HL-60/S4 treated with retinoic acid at 250 ng/mL for 4 days and 3 days (cell line): Measurements from ENCODE around the gene MPZ.
"Not testable (repeated sequence)": the region's sequence is repeated elsewhere in the genome, so short reads cannot be mapped to it uniquely, and the experiment has no call there.

ENCODE experiments used
- in situ Hi-C: fragments of 300-500 bp; cut with MboI; formaldehyde crosslinking; loops from 2 replicates; pipeline ENCODE4 v1.7.0; 2022; ENCODE audit warnings: low sequenced_read_pairs

The MPZ gene

DNA sequence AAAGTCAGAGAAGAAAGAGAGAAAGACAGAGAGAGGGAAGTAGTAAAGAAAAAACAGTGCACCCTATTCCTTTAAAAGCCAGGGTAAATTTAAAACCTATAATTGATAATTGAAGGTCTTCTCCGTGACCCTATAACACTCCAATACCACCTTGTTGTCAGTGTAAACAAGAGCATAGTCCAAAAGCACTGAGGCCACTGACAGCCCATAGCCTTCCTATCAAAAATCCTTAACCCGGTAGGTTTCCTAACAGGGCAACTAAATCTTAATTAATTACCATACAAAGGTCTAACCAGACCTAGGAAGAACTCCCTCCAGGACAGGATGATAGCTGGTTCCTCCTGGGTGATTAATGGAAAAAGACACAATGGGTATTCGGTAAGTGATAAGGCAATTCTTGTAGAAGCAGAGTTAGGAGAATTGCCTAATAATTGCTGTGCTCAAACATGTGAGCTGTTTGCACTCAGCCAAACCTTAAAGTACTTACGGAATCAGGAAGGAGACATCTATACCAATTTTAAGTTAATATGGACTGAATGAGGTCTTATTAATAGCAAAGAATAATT is 53.7 kb downstream of the MPZ start:
- in situ Hi-C loops: not testable (repeated sequence)

DNA sequence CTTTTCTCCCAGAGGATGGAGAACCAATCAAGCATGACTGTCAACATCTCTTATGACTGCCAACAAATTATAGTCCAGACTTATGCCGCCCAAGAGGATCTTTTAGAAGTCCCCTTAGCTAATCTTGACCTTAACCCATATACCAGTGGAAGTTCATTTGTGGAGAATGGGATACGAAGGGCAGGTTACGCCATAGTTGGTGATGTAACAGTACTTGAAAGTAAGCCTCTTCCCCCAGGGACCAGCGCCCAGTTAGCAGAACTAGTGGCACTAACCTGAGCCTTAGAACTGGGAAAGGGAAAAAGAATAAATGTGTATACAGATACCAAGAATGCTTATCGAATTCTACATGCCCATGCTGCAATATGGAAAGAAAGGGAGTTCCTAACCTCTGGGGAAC is 54.5 kb downstream of the MPZ start:
- in situ Hi-C loops: not testable (repeated sequence)
